SKM-1 (cell line): ENCODE measurements around the gene PET117.
"Not testable (repeated sequence)": the region's sequence is repeated elsewhere in the genome, so short reads cannot be mapped to it uniquely, and the experiment has no call there.

Source experiments
- DNase-seq: peaks from one replicate; lab custom pipeline; 2025; ENCODE audit not compliant: unreplicated experiment; lab: John Stamatoyannopoulos, UW

Gene PET117

DNA sequence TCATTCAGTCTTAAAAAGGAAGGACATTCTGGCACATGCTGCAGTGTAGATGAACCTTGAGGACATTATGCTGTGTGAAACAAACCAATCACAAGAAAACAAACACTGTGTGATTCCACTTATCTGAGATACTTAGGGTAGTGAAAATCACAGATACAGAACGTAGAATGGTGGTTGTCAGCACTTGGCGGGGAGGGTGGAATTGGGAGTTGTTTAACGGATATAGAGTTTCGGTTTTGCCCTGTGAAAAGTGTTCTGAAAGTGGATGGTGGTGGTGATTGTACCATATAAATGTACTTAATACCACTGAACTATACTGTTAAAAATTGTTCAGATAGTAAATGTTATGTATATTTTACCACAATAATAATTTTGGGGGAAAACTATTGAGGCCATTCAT is 18.4 kb downstream of the PET117 start:
- DNase-seq: no peak

DNA sequence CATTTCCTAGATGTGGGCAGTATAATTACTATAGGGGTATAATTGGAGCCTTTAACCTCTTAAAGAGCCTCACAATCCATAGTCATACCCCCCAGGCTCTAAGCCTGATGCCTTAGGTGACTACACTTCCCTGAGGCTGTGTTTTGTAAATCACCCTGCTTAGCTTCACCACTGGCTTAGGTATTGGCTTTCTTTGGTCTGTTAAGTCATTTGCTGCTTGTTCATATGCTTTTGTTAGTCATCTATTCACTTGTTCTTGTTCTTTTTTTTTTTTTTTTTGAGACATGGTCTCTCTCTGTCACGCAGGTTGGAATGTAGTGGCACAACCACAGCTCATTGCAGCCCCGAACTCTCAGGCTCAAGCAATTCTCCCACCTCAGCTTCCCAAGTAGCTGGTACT is 26.7 kb downstream of the PET117 start:
- DNase-seq: no peak

DNA sequence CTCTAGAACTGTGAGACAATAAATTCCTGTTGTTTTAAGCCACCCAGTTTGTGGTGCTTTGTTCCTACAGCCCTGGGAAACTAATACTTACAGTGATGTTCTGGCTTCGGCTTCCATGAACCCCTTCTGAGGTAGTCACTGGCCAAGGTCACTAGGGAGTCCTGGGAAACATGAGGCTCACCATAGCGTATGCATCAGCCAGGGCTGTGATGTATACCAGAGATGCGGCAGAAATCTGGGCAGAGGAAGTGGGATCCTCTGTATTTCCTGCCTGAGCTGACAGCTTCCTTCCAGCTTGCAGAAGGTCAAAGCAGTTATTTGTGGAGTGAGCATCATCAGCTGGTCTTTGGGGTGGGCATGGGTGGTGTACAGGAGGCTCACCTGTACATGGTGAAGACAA is 27.9 kb downstream of the PET117 start:
- DNase-seq: no peak

DNA sequence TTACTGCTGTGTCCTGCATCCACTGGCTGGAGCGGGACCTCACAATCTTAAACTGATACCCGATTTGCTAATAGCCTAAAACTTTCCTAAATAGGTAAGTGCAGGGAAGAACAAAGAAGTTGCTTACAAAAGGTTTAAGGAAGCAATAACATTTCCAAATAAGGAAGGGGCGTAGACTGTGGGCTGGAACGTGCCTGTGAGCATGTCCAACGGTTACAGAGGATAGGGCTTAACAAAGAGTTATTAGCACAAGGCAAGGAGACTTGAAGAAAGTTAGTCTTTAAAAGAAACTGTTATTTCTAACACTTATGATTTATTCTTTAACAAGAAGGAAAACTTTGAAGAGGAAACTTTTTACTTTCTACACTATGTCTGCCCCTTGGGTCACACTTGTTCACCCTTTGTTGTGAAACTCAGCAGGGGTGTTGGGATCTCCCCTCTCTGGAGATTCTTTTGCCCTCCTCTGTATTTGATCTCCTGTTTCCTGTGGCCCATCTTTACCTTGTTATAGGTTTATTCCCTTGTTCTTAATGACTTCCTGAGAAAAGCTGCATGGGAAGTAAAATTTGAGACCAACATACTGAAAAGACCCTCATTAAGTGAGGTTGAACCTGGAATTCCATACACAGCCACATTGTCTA is 28.7 kb downstream of the PET117 start:
- DNase-seq: no peak

DNA sequence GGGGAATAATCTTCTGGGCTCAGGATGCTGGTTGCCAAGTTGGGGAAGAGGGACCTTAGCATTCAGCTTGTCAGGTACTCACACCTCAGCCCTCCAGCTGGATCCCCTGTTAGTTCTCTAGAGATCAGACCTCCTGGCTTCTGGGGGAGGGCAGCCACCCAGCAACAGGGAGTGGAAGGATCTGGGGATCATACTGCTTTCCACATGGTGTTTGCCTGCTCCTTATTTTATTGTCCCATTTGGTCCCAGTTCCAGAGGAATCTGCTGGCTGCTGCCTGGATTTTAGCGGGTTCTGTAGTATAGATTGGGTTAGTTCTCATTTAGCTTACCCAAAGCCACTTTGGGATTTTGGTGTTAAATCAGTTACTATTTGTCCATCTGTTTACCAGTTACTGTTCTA is 29.3 kb downstream of the PET117 start:
- no peak for DNase-seq

DNA sequence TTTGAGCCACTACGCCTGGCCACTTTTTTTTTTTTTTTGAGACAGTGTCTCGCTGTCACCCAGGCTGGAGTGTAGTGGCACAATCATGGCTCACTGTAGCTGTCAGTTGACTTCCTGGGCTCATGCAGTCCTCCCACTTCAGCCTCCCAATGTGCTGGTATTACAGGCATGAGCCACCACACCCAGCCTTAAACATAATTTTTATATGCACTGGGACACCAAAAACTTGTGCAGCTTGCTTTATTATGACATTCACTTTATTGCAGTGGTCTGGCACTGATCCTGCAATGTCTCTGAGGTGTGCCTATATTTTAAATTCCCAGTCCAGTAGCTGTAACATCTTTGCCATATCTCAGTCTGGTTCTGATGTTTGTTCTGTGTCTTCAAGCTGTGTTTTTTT is 34.7 kb downstream of the PET117 start:
- DNase-seq: no peak

DNA sequence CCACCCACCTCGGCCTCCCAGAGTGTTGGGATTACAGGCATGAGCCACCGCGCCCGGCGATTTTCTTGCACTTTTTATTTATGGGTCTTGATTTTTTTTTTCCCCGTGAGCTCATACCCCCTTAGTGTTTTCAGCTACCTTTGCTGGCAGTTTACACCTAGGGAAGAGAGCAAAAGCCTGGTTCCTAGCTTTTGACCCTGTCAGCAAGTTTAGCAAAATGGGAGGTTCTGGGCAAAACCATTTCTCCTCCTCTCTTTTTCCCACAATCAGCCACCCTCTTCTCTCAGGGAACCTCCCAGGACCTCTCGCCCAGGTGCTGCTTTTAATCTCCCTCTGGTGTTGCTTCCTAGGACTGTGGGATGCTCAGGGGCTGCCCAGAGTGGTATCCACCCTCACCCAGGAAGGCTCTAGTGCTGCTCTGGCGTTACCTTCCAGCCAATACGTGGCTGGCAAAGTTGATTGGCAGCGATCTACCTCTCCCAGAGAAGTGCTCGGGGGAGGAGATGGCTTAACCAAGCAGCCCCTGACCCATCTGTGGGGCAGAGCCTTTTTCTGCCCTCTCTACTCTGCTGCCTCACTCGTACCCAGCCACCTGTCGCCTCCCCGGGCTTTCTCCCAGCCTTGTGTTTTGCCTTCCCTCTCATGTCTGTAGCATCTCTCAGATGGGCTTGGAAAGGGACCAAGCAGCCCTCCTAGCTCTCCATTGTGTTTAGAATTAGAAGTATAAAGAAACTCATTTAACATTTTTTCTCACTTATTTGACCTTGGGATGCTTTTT is 37.4 kb downstream of the PET117 start:
- DNase-seq: no peak

DNA sequence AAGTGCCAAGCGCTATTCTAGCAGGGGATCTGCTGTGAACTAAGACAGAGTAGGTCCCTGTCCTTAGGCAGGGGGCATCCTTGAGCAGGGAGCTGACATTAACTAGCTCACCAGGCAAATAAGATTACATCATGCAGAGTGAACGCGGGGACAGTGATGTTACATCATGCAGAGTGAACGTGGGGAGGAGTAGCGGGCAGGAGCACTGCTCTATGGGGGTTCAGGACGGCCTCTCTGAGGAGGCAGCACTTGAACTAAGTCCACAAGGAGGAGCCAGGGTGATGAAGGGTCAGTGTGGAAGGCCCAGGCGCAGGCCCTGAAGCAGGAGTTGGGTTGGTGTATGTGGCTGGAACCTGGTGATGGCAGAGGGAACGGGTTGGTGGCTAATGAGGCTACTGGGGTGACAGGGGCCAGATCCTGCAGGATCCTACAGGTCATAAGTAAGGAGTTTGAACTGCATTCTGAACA is 38.7 kb downstream of the PET117 start:
- no peak for DNase-seq

DNA sequence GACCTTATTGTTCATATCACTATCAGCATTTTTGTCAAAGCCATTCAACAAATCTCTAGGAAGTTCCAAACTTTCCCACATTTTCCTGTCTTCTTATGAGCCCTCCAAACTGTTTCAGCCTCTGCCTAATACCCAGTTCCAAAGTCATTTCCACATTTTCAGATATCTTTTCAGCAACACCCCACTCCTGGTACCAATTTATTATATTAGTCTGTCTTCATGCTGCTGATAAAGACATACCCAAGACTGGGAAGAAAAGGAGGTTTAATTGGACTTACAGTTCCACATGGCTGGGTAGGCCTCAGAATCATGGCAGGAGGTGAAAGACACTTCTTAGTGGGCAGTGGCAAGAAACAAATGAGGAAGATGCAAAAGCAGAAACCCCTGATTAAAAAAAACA is 42.7 kb downstream of the PET117 start:
- DNase-seq: not testable (repeated sequence)

DNA sequence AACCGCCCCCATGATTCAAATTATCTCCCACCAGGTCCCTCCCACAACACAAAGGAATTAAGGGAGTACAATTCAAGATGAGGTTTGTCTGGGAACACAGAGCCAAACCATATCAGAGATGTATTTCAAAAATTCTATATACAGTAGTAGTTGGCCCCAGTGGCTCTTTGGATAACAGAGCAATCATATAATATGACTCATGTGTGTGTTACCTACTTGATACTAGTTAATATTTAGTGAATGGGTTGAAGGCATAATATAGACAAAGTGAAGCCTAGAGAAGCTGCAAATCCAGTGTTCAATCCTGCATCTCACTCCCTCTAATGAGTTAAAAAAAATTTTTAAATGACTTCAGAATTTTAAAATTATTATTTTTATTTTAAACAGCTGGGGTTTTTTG is 43.2 kb downstream of the PET117 start:
- DNase-seq: no peak

DNA sequence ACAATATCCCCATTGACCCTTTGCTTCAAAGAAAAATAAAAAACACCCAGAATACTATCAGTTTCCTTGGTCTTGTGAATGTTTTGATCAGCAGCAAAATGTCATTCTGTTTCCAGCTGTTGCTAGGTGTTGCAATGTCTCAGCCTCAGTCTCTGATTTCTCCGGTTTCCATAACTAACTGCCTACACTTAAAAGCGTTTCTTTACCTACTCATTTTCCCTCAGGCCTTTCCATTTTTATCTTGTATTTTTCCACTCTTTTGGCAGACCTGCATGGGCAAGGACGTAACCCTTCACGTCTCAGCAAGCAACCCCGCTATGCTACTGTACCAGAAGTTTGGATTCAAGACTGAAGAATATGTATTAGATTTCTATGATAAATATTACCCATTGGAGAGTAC is 49.4 kb downstream of the PET117 start:
- DNase-seq: no peak

DNA sequence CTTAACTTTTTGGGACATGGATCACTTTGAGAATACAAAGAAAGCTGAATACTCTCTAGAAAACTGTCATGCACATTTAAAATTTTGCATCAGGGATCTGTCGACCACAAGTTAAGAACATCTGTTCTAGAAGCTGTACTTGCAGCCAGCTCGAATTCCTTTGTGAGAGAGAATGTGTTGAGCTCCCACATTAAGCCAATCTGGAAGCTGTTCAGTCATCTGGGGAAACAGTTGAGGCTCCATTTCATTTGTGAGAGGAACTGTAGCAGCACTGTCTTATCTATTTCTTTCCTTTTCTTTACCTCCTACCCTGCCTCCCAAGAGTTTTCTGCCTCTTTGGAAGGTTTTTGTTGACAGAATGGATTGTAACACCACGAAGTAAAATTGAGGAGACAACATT is 50.8 kb downstream of the PET117 start:
- no peak for DNase-seq

DNA sequence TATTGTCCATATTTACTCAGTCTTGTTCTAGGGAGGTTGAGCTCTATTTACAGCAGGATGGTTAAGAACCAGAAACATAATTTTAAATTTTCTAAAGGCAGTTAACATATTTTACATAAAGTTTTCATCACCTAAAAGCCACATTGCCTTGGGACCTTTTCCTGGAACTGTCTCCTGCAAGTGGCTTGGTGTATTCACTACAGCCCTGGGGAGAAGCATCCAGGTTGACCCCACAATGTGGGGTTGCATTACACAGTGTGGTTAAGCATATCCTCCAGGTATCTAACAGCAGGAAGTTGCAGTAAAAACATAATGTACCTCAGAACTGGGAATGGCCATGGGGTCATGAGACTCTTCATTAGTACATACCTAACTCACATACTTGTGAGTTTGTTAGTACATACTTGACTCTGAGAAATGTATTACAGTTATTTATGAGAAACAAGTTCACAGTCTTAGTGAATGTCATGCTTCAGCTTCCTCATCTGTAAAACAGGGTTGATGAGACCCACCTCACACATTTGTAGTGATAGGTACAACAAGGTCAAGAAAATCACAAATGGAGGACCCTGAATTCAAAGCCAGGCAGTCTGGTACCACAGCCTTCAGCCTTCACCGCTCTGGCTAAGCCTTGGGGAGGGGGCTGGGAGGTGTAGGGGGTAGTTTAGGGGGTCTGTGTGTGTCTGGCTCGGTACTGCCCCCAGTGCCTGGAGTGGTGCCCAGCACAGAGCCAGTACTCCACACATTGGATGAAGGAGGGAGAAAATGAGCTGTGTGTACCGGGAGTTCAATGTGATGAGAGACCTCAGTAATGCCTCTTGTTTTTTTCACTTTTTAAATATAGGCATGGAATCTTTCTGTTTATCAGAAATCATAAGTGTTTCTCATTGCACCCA is 52.9 kb downstream of the PET117 start:
- no peak for DNase-seq

DNA sequence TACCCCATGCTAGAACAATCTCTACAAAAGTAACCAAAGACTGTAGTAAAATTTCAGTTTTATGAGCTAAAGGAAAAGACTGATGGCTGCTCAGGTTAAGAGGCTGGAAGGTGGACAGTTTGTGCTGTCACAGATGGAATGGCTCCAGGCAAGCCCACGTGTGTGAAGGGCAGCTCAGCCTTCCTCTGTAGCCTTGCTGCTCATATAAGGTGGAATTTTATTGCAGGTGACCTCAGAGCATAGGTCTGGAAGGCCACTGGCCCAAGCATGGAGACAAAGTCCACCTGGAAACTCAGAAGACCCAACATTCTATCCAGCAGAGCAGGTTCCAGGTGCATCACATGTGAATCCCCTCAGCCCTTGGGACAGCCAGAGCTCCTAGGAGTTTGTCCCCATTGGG is 53.6 kb downstream of the PET117 start:
- no peak for DNase-seq
